Fibroblast of skin of right biceps (primary cell): ENCODE results near the gene MORC1.
"Not testable (repeated sequence)": the region's sequence is repeated elsewhere in the genome, so short reads cannot be mapped to it uniquely, and the experiment has no call there.

Experiments
- DNase-seq: peaks from one replicate; pipeline ENCODE4 v3.0.0-alpha.2; 2013

The MORC1 gene

GRCh38 chr3:109117939-109118338 lies at the start of gene MORC1:
Gene MORC1, minus strand, starts transcription at chr3:109118134. Its CDS starts 75 bp downstream, at chr3:109118059.
- DNase-seq, result no peak

DNA sequence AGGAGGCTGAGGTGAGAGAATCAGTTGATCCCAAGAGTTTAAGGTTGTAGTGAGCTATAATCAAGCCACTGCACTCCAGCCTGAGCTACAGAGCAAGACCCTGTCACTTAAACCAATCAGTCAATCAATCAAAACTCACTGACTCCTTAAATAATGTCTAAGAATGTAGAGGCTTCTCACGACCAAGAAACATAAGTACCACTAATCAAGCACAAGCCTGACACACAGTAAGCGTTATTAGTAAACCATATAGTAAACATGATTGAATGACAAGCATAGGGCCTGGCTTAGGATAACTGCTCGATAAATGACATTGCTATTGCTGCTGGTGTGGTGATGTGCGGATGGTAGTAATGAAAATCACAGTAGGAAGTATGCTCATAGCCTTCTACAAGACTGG lies 48.0 kb upstream of the MORC1 start:
- DNase-seq, result no peak

DNA sequence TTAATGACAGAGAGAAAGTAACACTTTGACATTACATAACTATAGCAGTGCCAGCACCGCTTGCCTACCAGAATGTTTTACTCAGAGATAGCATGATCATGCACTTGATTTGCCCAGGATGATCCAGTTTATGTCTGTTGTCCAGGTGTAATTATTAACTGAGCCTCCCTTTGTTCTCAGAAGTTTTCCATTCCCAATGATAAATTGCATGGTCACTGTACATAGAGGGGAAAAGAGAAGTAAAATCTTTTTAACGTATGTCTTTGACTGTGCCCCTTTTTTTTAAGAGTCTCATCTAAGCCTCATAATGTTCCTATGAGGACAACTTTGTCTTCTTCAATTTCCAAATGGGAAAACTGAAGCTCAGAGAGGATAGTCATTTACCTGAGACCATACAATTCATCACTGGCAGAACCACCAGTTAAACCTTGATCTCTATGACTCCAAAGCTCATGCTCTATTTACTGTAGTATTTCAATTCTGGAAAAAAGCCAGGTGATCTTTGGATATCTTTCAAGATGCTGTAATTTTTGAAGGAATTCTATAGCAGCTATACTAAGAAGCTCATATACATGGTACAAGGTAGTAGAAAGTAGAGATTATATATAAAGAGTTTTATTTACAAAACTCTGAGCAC lies 43.7 kb upstream of the MORC1 start:
- DNase-seq, result no peak

- DNase-seq, result no peak
Observed at GRCh38 chr3:109155828-109156227, 37.9 kb upstream of the MORC1 start.

GRCh38 chr3:109154979-109155378 lies 37.0 kb upstream of the MORC1 start:
- no peak for DNase-seq

GRCh38 chr3:109152320-109152719 lies 34.4 kb upstream of the MORC1 start:
- no peak for DNase-seq

- DNase-seq, result no peak
Observed at GRCh38 chr3:109149078-109149477, 31.1 kb upstream of the MORC1 start.

DNA sequence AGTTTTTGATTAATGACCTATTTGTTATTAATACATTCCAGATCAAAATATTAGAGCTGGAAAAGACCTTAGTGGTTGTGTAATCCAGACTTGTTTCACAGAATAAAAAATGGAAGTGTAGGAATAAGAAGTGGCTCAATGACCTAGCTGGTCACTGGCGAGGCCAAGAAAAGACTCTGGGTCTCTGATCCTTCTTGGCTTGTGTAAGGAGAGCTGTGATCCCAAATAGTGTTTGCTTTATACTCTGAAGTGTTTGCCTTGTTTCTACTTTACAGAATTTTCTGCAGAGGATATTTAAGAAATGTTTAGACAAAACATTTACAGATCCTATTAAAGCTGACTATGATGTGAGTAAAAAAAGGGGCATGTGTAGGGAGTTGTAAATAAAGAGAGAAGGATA lies 25.7 kb upstream of the MORC1 start:
- no peak for DNase-seq

GRCh38 chr3:109140318-109140717 lies 22.4 kb upstream of the MORC1 start:
- no peak for DNase-seq

- no peak for DNase-seq
Observed at GRCh38 chr3:109137761-109138160, 19.8 kb upstream of the MORC1 start.

DNA sequence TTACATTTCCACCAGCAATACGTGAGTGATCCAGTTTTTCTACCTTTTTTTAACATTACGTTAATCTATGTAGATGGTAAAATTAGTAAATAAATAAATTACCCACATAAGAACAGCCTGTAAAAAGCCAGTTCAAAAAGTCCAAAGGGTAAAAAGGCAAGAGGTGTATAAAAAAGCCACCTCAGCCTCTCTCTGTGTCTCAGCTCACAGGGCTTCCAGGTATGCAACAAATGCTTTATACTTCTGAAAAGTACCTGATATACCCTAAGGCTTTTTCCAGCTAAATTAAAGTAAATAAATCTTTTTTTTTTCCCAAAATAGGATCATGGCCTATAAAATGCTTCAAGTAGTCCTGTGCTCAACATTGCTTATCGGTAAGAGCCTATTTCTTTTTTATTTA lies 18.6 kb upstream of the MORC1 start, which contains the start of gene C3orf85:
C3orf85 (plus strand) TSS at position 197 of the 400 bp plus-strand sequence; CDS start at position 326, 129 bp downstream.
- DNase-seq, result no peak

- not testable (repeated sequence) for DNase-seq
Observed at GRCh38 chr3:109133474-109133816, 15.5 kb upstream of the MORC1 start.

DNA sequence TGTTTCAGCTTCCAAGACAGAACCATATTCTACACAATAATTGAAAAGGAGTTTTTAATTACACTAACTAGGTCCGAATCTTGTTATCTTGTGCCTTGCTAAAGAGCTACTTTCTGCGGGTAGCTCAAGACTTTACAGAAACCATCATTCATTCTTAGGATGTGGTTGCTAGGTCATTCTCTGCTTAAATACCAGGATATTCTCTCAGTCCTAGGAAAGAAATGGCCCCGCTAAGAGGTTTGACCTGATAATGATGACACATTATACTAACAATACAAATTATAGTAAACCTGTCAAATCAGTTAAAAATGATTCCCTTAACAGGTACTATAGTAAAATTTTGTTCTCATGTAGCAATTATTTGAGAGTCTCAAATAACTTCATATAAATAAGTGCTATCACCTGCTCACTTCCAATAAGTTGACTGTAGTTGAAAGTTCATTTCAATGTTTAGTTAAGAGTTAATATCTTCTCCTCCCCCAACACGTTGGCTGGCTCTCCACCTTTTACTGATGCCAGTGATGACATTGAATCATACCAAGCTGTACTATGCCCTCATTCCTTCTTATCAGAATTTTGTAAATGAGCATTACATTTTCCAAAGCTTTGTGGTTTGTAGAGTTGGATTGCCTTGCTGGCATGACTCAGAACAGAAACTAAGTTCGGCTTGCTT lies 15.0 kb upstream of the MORC1 start:
- no peak for DNase-seq

- DNase-seq, result no peak
Observed at GRCh38 chr3:109131276-109131675, 13.3 kb upstream of the MORC1 start.

- no peak for DNase-seq
Observed at GRCh38 chr3:109127553-109127952, 9.6 kb upstream of the MORC1 start.

GRCh38 chr3:109125902-109126301 lies 8.0 kb upstream of the MORC1 start:
- no peak for DNase-seq

GRCh38 chr3:109122690-109123089 lies 4.8 kb upstream of the MORC1 start:
- DNase-seq, result no peak

DNA sequence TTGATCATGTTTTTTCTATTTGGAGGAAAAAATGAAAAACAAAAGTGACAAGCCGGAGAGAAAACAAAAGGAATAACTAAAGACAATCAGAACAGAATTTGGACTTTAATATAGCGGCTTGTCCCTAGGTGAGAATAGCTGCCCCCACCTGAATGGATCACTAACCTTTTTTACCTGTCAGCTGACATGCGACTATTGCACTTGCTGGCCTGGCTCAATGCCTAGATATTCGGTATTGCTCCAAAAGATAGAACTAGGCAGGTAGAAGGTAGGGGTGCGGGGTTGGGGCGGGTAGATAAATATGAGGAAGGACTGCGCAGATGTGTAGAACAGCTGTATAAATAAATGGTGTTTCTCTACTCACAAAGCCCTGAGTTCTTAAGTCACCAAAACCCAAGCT lies 650 bp upstream of the MORC1 start:
- DNase-seq, result no peak

DNA sequence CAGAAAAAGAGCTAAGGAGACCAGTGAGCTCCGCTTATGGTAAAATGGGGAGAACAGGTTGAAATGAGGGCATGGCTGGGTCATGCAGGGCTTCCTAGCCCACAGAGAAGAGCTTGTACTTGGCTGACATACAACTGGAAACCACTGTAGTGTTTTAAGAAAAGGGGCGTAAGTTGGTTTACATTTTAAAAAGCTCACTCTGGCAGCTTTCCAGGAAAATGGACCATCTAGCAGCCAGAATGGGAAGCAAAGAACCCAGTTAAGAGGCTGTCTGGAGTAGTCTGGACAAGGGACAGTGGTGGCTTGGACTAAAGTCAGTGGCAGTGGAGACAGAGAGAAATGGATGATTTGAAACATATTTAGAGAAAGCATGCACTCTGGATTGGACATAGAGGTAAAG lies 1.9 kb downstream of the MORC1 start:
- no peak for DNase-seq

DNA sequence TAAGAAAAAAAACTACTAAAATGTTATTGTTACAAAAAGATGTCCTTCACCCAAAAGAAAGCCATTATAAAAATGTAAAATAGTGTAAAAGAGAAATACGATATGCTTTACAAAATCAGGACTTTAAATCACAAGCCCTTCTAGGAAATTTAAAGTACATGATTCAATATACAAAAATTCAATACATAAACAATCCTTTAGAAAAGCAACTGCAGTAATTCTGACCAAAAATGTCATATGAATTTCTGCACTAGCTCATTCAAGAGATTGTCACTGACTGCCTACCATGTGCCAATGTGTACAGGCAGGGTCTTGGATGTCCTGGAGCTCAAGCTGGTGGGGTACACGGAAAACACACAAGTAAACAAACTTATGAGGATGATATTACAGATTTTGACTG lies 2.5 kb downstream of the MORC1 start:
- DNase-seq, result no peak

GRCh38 chr3:109114746-109115145 lies 3.2 kb downstream of the MORC1 start:
- no peak for DNase-seq

- DNase-seq, result no peak
Observed at GRCh38 chr3:109112946-109113760, 4.8 kb downstream of the MORC1 start.

DNA sequence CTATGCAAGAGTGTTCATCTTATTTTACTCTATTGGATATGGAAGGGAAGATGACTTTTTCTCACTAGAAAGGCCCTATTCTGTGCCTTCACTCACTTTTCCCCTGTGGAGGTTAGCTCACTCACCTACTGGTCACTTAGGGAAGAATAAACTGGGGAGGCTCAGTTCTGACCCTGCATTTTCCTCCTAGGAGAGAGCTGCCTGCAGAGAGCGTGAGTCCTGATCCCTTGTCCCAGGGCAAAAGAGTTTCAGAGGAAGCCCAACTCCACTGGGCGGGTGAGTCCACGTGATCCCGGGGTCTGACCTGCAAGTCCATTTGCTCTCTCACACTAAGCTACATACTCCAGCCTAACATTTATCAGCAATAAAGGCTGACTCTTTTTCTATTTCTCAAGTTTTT lies 8.4 kb downstream of the MORC1 start:
- no peak for DNase-seq

DNA sequence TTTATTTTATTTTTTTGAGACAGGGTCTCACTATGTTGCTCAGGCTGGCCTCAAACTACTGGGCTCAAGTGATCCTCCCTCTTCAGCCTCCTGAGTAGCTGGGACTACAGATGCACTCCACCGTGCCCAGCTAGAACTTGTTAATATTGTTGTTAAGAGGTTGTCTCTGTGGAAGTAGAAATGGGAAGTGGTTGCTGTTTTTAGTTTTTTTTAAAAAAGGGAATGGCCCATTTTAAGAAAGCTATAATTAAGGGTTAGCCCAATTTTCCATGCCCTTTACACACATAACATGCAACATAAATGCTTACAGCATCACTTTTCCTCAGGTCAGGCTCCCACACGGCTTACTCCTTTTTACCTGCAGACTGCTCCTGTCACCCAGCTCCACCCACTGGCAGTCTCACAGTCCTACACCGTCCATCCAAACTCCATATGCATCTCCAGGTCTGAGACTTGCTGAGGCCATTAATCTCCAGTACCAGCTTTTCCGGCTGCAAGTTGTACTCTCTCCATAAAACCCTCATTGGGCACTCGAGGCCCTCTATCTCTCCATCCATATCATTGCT lies 19.8 kb downstream of the MORC1 start:
- no peak for DNase-seq
